ENCODE results near the gene PCDHB15.
"Not testable (repeated sequence)": the region's sequence is repeated elsewhere in the genome, so short reads cannot be mapped to it uniquely, and the experiment has no call there.

GRCh38 chr5:141235922-141236321 is 9.3 kb upstream of the PCDHB15 start:
- TF ChIP-seq POLR2A (IDR thresholded peaks at IDR 0.05): not testable (repeated sequence)
- TF ChIP-seq, protein P1, sequence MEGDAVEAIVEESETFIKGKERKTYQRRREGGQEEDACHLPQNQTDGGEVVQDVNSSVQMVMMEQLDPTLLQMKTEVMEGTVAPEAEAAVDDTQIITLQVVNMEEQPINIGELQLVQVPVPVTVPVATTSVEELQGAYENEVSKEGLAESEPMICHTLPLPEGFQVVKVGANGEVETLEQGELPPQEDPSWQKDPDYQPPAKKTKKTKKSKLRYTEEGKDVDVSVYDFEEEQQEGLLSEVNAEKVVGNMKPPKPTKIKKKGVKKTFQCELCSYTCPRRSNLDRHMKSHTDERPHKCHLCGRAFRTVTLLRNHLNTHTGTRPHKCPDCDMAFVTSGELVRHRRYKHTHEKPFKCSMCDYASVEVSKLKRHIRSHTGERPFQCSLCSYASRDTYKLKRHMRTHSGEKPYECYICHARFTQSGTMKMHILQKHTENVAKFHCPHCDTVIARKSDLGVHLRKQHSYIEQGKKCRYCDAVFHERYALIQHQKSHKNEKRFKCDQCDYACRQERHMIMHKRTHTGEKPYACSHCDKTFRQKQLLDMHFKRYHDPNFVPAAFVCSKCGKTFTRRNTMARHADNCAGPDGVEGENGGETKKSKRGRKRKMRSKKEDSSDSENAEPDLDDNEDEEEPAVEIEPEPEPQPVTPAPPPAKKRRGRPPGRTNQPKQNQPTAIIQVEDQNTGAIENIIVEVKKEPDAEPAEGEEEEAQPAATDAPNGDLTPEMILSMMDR (IDR thresholded peaks at IDR 0.05): not testable (repeated sequence)

All from breast epithelium (tissue), 3 donors.